ENCODE measurements around the gene GCSAM. TPM values are rescaled to one million over a fixed set of nuclear protein-coding genes. Genes with fewer than 3 reads are reported as not detected.

The GCSAM gene
- total RNA-seq, 1 donor from 2014 or later, result not detected

DNA sequence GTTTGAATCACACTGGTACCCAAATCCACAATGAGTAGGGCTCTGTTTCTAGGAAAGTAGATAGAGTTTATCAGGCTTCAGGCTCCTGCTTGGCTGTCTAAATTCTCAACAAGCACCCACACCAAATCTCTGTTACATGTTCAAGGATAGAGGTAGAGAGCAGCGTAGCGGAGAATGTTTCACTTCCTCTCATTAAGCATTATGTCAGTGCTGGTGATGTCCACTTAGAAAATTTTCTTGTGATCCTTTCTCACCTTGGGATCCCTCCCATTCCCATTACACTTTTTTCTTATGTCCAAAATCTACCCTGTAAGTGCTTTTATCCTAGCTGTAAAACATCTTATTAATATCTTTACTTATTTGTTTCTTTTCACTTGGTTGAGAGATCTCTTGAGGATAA lies 34.7 kb upstream of the GCSAM start:
- Mint-ChIP-seq H3K36me3 (ENCODE audit: insufficient read depth) (peaks cover 2% of the 10 kb centered on the region), H3K9me3 (ENCODE audit: low read depth) (peaks cover 9% of the 10 kb centered on the region), H3K4me3 (ENCODE audit: low read depth) (no peak overlapping the region), H3K27me3 (no peaks in the 10 kb centered on the region), H3K4me1 (ENCODE audit: low read depth) (no peaks in the 10 kb centered on the region), H3K27ac (no peak overlapping the region)
- DNase-seq (ENCODE audit: low spot score, unreplicated experiment), result no peak
- TF ChIP-seq, protein P1, sequence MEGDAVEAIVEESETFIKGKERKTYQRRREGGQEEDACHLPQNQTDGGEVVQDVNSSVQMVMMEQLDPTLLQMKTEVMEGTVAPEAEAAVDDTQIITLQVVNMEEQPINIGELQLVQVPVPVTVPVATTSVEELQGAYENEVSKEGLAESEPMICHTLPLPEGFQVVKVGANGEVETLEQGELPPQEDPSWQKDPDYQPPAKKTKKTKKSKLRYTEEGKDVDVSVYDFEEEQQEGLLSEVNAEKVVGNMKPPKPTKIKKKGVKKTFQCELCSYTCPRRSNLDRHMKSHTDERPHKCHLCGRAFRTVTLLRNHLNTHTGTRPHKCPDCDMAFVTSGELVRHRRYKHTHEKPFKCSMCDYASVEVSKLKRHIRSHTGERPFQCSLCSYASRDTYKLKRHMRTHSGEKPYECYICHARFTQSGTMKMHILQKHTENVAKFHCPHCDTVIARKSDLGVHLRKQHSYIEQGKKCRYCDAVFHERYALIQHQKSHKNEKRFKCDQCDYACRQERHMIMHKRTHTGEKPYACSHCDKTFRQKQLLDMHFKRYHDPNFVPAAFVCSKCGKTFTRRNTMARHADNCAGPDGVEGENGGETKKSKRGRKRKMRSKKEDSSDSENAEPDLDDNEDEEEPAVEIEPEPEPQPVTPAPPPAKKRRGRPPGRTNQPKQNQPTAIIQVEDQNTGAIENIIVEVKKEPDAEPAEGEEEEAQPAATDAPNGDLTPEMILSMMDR (IDR thresholded peaks at IDR 0.05; ENCODE audit: unreplicated experiment), result no peak

DNA sequence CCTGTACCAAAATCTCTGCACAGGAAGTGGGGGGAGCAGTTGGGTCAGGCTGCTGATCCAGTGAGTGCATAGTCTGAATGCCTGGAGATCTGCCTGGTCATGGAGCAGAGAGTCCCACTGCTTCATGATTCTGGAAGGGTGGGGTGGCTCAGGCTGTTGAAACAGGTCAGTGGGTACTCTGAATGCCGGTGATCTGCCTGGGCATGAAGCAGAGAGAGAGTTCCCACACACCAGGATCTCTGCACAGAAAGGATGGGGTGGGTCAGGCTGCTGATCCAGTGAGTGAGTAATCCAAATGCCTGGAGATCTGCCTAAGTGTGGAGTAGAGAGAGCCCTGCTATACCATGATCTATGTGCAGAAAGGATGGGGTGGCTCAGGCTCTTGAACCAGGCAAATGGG lies 16.1 kb upstream of the GCSAM start:
- H3K4me1 Mint-ChIP-seq (ENCODE audit: low read depth), result peaks cover 16% of the 10 kb centered on the region
- peaks cover 16% of the 10 kb centered on the region for H3K36me3 Mint-ChIP-seq (ENCODE audit: insufficient read depth)
- H3K9me3 Mint-ChIP-seq (ENCODE audit: low read depth), result peaks cover 32% of the 10 kb centered on the region
- DNase-seq (ENCODE audit: low spot score, unreplicated experiment), result no peak
- H3K4me3 Mint-ChIP-seq (ENCODE audit: low read depth), result no peak overlapping the region
- TF ChIP-seq, protein P1 (IDR thresholded peaks at IDR 0.05; ENCODE audit: unreplicated experiment), result no peak
- H3K27ac Mint-ChIP-seq, result no peak overlapping the region
- H3K27me3 Mint-ChIP-seq, result no peaks in the 10 kb centered on the region

DNA sequence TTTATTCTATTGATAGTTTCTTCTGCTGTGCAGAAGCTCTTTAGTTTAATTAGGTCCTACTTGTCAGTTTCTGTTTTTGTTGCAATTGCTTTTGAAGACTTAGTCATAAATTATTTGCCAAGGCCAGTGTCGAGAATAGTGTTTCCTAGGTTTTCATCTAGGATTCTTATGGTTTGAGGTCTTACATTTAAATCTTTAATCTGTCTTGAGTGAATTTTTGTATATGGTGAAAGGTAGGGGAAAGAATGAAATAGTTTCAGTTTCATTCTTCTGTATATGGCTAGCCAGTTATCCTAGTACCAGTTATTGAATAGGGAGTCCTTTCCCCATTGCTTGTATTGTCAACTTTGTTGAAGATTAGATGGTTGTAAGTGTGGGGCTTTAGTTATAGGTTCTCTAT lies 10.6 kb upstream of the GCSAM start:
- peaks cover 30% of the 10 kb centered on the region for H3K9me3 Mint-ChIP-seq (ENCODE audit: low read depth)
- DNase-seq (ENCODE audit: low spot score, unreplicated experiment), result no peak
- peaks cover 10% of the 10 kb centered on the region for H3K36me3 Mint-ChIP-seq (ENCODE audit: insufficient read depth)
- TF ChIP-seq, protein P1 (IDR thresholded peaks at IDR 0.05; ENCODE audit: unreplicated experiment), result no peak
- no peaks in the 10 kb centered on the region for H3K27me3 Mint-ChIP-seq
- H3K27ac Mint-ChIP-seq, result no peak overlapping the region
- no peak overlapping the region for H3K4me3 Mint-ChIP-seq (ENCODE audit: low read depth)
- no peaks in the 10 kb centered on the region for H3K4me1 Mint-ChIP-seq (ENCODE audit: low read depth)

DNA sequence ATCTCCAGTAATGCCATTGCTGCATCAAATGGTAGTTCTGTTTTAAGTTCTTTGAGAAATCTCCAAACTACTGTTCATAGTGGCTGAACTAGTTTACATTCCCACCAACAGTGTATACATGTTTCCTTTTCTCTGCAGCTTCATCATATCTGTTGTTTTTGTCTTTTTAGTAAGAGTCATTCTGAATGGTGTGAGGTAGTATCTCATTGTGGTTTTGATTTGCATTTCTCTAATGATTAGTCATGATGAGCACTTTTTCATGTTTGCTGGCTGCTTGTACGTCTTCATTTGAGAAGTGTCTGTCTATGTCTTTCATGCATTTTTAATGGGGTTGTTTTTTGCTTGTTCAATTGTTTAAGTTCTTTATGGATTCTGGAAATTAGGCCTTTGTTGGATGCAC lies 10.2 kb upstream of the GCSAM start:
- H3K27me3 Mint-ChIP-seq, result no peaks in the 10 kb centered on the region
- DNase-seq (ENCODE audit: low spot score, unreplicated experiment), result no peak
- TF ChIP-seq, protein P1 (IDR thresholded peaks at IDR 0.05; ENCODE audit: unreplicated experiment), result no peak
- H3K4me1 Mint-ChIP-seq (ENCODE audit: low read depth), result no peaks in the 10 kb centered on the region
- peaks cover 10% of the 10 kb centered on the region for H3K36me3 Mint-ChIP-seq (ENCODE audit: insufficient read depth)
- peaks cover 30% of the 10 kb centered on the region for H3K9me3 Mint-ChIP-seq (ENCODE audit: low read depth)
- no peak overlapping the region for H3K27ac Mint-ChIP-seq
- H3K4me3 Mint-ChIP-seq (ENCODE audit: low read depth), result no peak overlapping the region

DNA sequence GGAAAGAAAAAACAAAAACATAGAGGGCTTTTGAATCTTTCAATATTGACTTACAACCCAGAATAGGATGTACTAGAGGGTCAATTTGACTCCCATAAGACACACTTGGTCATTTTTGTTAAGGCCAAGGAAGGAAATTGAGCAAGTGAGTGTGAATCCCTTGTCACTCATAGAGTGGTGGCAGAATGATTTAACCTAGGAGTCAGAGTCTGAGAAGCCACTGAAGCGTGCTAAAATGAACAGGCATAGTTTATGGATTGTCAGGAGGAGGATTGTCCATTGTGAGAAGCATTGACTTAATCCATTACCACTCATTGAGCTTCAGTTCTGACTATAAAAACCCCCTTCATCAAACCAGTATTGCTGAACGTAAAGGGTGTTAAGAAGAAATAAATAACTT lies 8.2 kb upstream of the GCSAM start:
- no peak overlapping the region for H3K4me3 Mint-ChIP-seq (ENCODE audit: low read depth)
- no peak overlapping the region for H3K27ac Mint-ChIP-seq
- H3K4me1 Mint-ChIP-seq (ENCODE audit: low read depth), result peaks cover 10% of the 10 kb centered on the region
- peaks cover 3% of the 10 kb centered on the region for H3K36me3 Mint-ChIP-seq (ENCODE audit: insufficient read depth)
- TF ChIP-seq, protein P1 (IDR thresholded peaks at IDR 0.05; ENCODE audit: unreplicated experiment), result no peak
- DNase-seq (ENCODE audit: low spot score, unreplicated experiment), result no peak
- H3K9me3 Mint-ChIP-seq (ENCODE audit: low read depth), result peaks cover 13% of the 10 kb centered on the region
- H3K27me3 Mint-ChIP-seq, result no peaks in the 10 kb centered on the region
